Upper lobe of left lung (tissue), 6 donors: ENCODE data around the gene UTP15. TPM values are rescaled to one million over a fixed set of nuclear protein-coding genes. Genes with fewer than 3 reads are reported as not detected.

Experiments
- ATAC-seq, 2 donors: fragments of 200-7000 bp; cut with Tn5 transposase; one replicate each; pipeline ENCODE4 v1.9.1; 2022; ENCODE audit warnings: mild to moderate bottlenecking in 2 of 2, moderate library complexity in 2 of 2; ENCODE audit not compliant: low FRiP score in 2 of 2
- DNase-seq, 2 donors: peaks; one replicate each; pipeline ENCODE4 v3.0.0-alpha.2; 2019 to 2020
- H3K27ac ChIP-seq, 4 donors: fragments of 200-600 bp; sonication (generic); one replicate each; pipeline ENCODE4 v1.5.1; 2016 to 2019
- H3K27me3 ChIP-seq, 4 donors: fragments of 200-600 bp; sonication (generic); one replicate each; pipeline ENCODE4 v1.5.1; 2017 to 2019
- H3K36me3 ChIP-seq, 4 donors: fragments of 200-600 bp; sonication (generic); one replicate each; pipeline ENCODE4 v1.5.1; 2016 to 2019
- H3K4me1 ChIP-seq, 4 donors: fragments of 200-600 bp; sonication (generic); one replicate each; pipeline ENCODE4 v1.5.1; 2018 to 2019
- H3K4me3 ChIP-seq, 4 donors: fragments of 200-600 bp; sonication (generic); one replicate each; pipeline ENCODE4 v1.5.1; 2017 to 2019; ENCODE audit warnings: mild to moderate bottlenecking in 2 of 4, moderate library complexity in 1 of 4
- H3K9me3 ChIP-seq, 4 donors: fragments of 200-600 bp; sonication (generic); one replicate each; pipeline ENCODE4 v1.5.1; 2018 to 2019
- CTCF ChIP-seq, 6 experiments: fragments of 450-650 bp in 4 of 6; fragments of 200-600 bp in 2 of 6; sonication (generic) in 2 of 6; IDR thresholded peaks; one replicate each; pipeline ENCODE4 v1.5.1; 2016 to 2019; ENCODE audit warnings: antibody characterized with exemption in 6 of 6
- EP300 ChIP-seq, 4 donors: sonication (generic); formaldehyde crosslinking; IDR thresholded peaks; one replicate each; pipeline ENCODE4 v1.5.1; 2017; ENCODE audit warnings: antibody characterized with exemption in 4 of 4, control low read depth in 2 of 4
- POLR2A ChIP-seq, 4 donors: fragments of 450-650 bp; IDR thresholded peaks; one replicate each; pipeline ENCODE4 v1.5.1; 2016 to 2017; ENCODE audit warnings: antibody characterized with exemption in 4 of 4, mild to moderate bottlenecking in 2 of 4
- POLR2AphosphoS5 ChIP-seq, 2 donors: sonication (generic); formaldehyde crosslinking; IDR thresholded peaks; one replicate each; pipeline ENCODE4 v1.5.1; 2017; ENCODE audit warnings: antibody characterized with exemption in 2 of 2
- WGBS, 2 donors: methylation state at CpG; one replicate each; pipeline ENCODE4 v1.1.5; 2017 to 2018; 5-methylcytosine and 5-hydroxymethylcytosine counted together
- total RNA-seq, 6 donors: library from RNA; depleted of rRNA in 4 of 6; stranded (reverse); fragments of >200 nt in 4 of 6; gene quantifications; one replicate each; pipeline versions ENCODE4 v1.1.0 to v1.2.1, GENCODE V29; 2016 to 2021
- donor health status: DM: no; HTN: no; CAD: no; lungs with moderate emphysema.
- donor health status: DM: no; HTN: yes; CAD: no; lungs with severe emphysema.

The UTP15 gene
- total RNA-seq, 6 donors from 2014 or later = 8.8 to 28.6 (median 16.5) TPM

GRCh38 chr5:73534011-73534644, 31.4 kb upstream of the UTP15 start:
- WGBS, 2 donors = 81 to 82% methylated on average over 5 of the region's 5 CpGs
- H3K27me3 ChIP-seq = no peaks in the 10 kb centered on the region
- no peaks in the 10 kb centered on the region for H3K36me3 ChIP-seq
- H3K4me3 ChIP-seq = no peak overlapping the region
- ATAC-seq (no peak), DNase-seq (no peak)
- TF ChIP-seq POLR2AphosphoS5 (IDR thresholded peaks at IDR 0.05) (no peak), EP300 (IDR thresholded peaks at IDR 0.05) (no peak), POLR2A (IDR thresholded peaks at IDR 0.05) (no peak), CTCF (IDR thresholded peaks at IDR 0.05) (no peak)
- H3K27ac ChIP-seq = no peak overlapping the region
- H3K9me3 ChIP-seq = no peaks in the 10 kb centered on the region
- peaks cover 0 to 5% (median 0%) of the 10 kb centered on the region in 4 donors for H3K4me1 ChIP-seq

- ATAC-seq (no peak), DNase-seq (no peak)
- Histone ChIP-seq H3K27me3 (no peaks in the 10 kb centered on the region), H3K4me1 (peaks cover 0 to 5% (median 0%) of the 10 kb centered on the region in 4 donors), H3K4me3 (no peak overlapping the region), H3K9me3 (no peaks in the 10 kb centered on the region), H3K27ac (no peak overlapping the region), H3K36me3 (no peaks in the 10 kb centered on the region)
- no peak for TF ChIP-seq POLR2A (IDR thresholded peaks at IDR 0.05)
- TF ChIP-seq CTCF (IDR thresholded peaks at IDR 0.05) = no peak
- TF ChIP-seq EP300 (IDR thresholded peaks at IDR 0.05) = no peak
- no peak for TF ChIP-seq POLR2AphosphoS5 (IDR thresholded peaks at IDR 0.05)
- 85 to 93% methylated on average over 2 of the region's 2 CpGs for WGBS, 2 donors
Observed at GRCh38 chr5:73534971-73535370, 30.6 kb upstream of the UTP15 start.

DNA sequence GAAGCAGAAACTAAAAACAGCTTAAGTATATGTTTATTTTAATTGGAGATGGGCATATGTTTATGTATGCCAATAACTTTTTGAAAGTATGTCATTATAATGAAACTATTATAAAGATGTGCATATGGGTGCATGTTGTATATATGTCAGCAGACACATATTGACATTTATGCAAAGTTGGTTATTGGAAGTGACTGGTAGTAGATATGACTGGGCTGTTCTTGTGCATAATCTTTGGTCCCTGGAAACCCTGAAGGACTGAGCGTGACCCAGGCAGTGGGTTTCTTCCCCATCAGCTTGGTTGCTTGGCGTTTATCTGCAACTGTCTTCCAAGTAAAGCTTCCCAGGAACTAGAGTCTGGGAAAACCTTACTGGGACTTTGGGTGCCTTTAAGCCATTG, 25.8 kb upstream of the UTP15 start:
- WGBS, 2 donors = 82 to 95% methylated on average over 2 of the region's 2 CpGs
- peaks cover 10 to 34% (median 23%) of the 10 kb centered on the region in 4 donors for H3K4me1 ChIP-seq
- no peaks in the 10 kb centered on the region for H3K27me3 ChIP-seq
- TF ChIP-seq POLR2A (IDR thresholded peaks at IDR 0.05) (no peak), EP300 (IDR thresholded peaks at IDR 0.05) (no peak), CTCF (IDR thresholded peaks at IDR 0.05) (no peak), POLR2AphosphoS5 (IDR thresholded peaks at IDR 0.05) (no peak)
- no peaks in the 10 kb centered on the region for H3K36me3 ChIP-seq
- H3K9me3 ChIP-seq = no peaks in the 10 kb centered on the region
- H3K27ac ChIP-seq = no peak overlapping the region
- H3K4me3 ChIP-seq = no peak overlapping the region
- no peak for DNase-seq
- ATAC-seq = no peak

GRCh38 chr5:73540192-73540591, 25.4 kb upstream of the UTP15 start:
- Histone ChIP-seq H3K9me3 (no peaks in the 10 kb centered on the region), H3K27me3 (no peaks in the 10 kb centered on the region), H3K27ac (peak overlapping the region in 1 of 4 donors; percentile 79), H3K36me3 (no peaks in the 10 kb centered on the region), H3K4me3 (no peak overlapping the region), H3K4me1 (peaks cover 15 to 38% (median 25%) of the 10 kb centered on the region in 4 donors)
- WGBS, 2 donors = 75 to 82% methylated on average over 3 of the region's 3 CpGs
- DNase-seq = no peak
- TF ChIP-seq POLR2AphosphoS5 (IDR thresholded peaks at IDR 0.05) (no peak), POLR2A (IDR thresholded peaks at IDR 0.05) (no peak), CTCF (IDR thresholded peaks at IDR 0.05) (no peak), EP300 (IDR thresholded peaks at IDR 0.05) (no peak)
- ATAC-seq = no peak

GRCh38 chr5:73542020-73542419, 23.5 kb upstream of the UTP15 start:
- 62 to 76% methylated on average over 4 of the region's 4 CpGs for WGBS, 2 donors
- Histone ChIP-seq H3K27ac (peak overlapping the region; percentile 26 to 79 (median 59)), H3K9me3 (no peaks in the 10 kb centered on the region), H3K27me3 (no peaks in the 10 kb centered on the region), H3K36me3 (no peaks in the 10 kb centered on the region), H3K4me3 (no peak overlapping the region), H3K4me1 (peaks cover 15 to 40% (median 24%) of the 10 kb centered on the region in 4 donors)
- TF ChIP-seq CTCF (IDR thresholded peaks at IDR 0.05) (no peak), POLR2AphosphoS5 (IDR thresholded peaks at IDR 0.05) (no peak), EP300 (IDR thresholded peaks at IDR 0.05) (no peak), POLR2A (IDR thresholded peaks at IDR 0.05) (no peak)
- DNase-seq (no peak), ATAC-seq (no peak)
